OCI-LY1 (cell line): ENCODE data around the gene MVB12B.

Experiments
- CTCF ChIP-seq: fragments of 200-600 bp; sonication (generic), shearing (Covaris generic); IDR thresholded peaks from 2 replicates; pipeline ENCODE4 v1.5.1; 2017; ENCODE audit warnings: mild to moderate bottlenecking, antibody characterized with exemption, low read length, moderate library complexity, mixed read lengths
- EZH2 ChIP-seq: fragments of 200-600 bp; sonication (generic), shearing (Covaris generic); IDR thresholded peaks from 2 replicates; pipeline ENCODE4 v1.8.0; 2017; ENCODE audit warnings: borderline replicate concordance, mixed run types, mild to moderate bottlenecking, antibody characterized with exemption, low read length, moderate library complexity, mixed read lengths

GRCh38 chr9:126448865-126449577 lies 122.4 kb downstream of the MVB12B start:
- TF ChIP-seq CTCF = no peak
- TF ChIP-seq EZH2 = no peak
